Measurements from ENCODE around the gene PCDHA1. TPM values are rescaled to one million over a fixed set of nuclear protein-coding genes. Genes with fewer than 3 reads are reported as not detected.

PCDHA1 gene
- total and polyA plus RNA-seq, 9 of the 15 experiments (the other 6 are each of a cell fraction or from before 2014, with no cell fraction given) = not detected

GRCh38 chr5:141017943-141018342, 232.0 kb downstream of the PCDHA1 start:
- ChIA-PET CTCF (ENCODE audit: low intra/inter-chr PET ratio) (no interaction called here), POLR2A (no interaction called here)
- no peak for FAIRE-seq
- Histone ChIP-seq H3K9me3 (replicated peaks; ENCODE audit: control insufficient read depth, insufficient read depth, low read depth, low read length) (no peaks in the 10 kb centered on the region), H3K79me2 (ENCODE audit: control insufficient read depth, insufficient read depth, low read length) (no peaks in the 10 kb centered on the region), H4K20me1 (replicated peaks; ENCODE audit: control insufficient read depth, insufficient read depth, low read length) (no peaks in the 10 kb centered on the region), H3K9me1 (ENCODE audit: control insufficient read depth, insufficient read depth, low read length) (no peaks in the 10 kb centered on the region), H3K36me3 (ENCODE audit: control insufficient read depth, insufficient read depth, low read length) (no peaks in the 10 kb centered on the region), H3K9ac (ENCODE audit: insufficient read depth in 1 of 2, low read depth in 2 of 2, low read length in 2 of 2) (no peak overlapping the region), H3K27ac (ENCODE audit: extremely low read depth, low read depth, low read length) (no peak overlapping the region), H2AFZ (ENCODE audit: low read depth, low read length) (no peak overlapping the region), H3K4me1 (replicated peaks in 1 of 2; ENCODE audit: control insufficient read depth in 2 of 2, insufficient read depth in 2 of 2, low read length in 2 of 2) (no peaks in the 10 kb centered on the region), H3K27me3 (ENCODE audit: control insufficient read depth in 2 of 2, insufficient read depth in 2 of 2, low read length in 2 of 2) (no peaks in the 10 kb centered on the region), H3K4me2 (ENCODE audit: insufficient read depth, low read length) (no peak overlapping the region), H3K4me3 (no peak overlapping the region)
- BruUV-seq (replicated peaks) = no TSS peak
- intact Hi-C loops (cut with micrococcal nuclease) (no loop called here), in situ Hi-C loops (cut with MboI) (no loop called here)
- ATAC-seq = no peak
- TF ChIP-seq, protein P1, sequence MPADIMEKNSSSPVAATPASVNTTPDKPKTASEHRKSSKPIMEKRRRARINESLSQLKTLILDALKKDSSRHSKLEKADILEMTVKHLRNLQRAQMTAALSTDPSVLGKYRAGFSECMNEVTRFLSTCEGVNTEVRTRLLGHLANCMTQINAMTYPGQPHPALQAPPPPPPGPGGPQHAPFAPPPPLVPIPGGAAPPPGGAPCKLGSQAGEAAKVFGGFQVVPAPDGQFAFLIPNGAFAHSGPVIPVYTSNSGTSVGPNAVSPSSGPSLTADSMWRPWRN (IDR thresholded peaks at IDR 0.05; ENCODE audit: low read depth) = no peak
- no peak for TF ChIP-seq TEAD2 (tag; IDR thresholded peaks at IDR 0.05)
- no peak for TF ChIP-seq CREB5 (CRISPR knock-in tag; IDR thresholded peaks at IDR 0.05)
- no peak for TF ChIP-seq ZSCAN29 (IDR thresholded peaks at IDR 0.05)
- TF ChIP-seq GATAD2A (IDR thresholded peaks at IDR 0.05) = no peak
- no peak for TF ChIP-seq ID3 (CRISPR knock-in tag; IDR thresholded peaks at IDR 0.05)
- no peak for TF ChIP-seq ID3 (tag; IDR thresholded peaks at IDR 0.05)
- no peak for TF ChIP-seq KLF10 (CRISPR knock-in tag; IDR thresholded peaks at IDR 0.05)
- no peak for DNase-seq (ENCODE audit: extremely low read depth in 1 of 4, low spot score in 3 of 4)

Measured in K562 (cell line).